HG02840 (cell line): ENCODE measurements around the gene DYNC1LI1.
"Not testable (repeated sequence)": the region's sequence is repeated elsewhere in the genome, so short reads cannot be mapped to it uniquely, and the experiment has no call there.

Source experiments
- ATAC-seq: cut with Tn5 transposase; IDR thresholded peaks from one replicate; pipeline ENCODE4 v1.9.1; 2021; ENCODE audit warnings: mild to moderate bottlenecking, moderate library complexity, moderate number of reproducible peaks; ENCODE audit not compliant: unreplicated experiment, low FRiP score

The DYNC1LI1 gene

DNA sequence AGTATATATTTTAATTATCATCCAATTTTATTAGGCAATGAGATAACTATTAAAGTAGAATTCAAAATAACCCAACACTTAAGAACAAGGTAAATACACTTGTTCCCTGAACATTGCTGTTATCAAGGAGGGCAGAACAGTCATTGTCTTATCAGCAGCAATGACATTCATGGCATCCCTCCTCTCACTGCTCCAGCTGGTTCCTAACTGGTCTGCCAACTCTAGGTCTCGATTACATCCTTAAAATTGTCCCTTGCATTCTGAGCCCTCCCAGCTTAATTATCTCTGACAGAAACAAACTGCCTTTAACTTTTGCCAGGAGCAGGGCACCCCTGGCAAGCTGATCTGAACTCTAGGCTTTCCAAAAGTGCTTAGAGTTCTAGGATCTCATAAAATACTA lies 14.0 kb upstream of the DYNC1LI1 start:
- ATAC-seq, result no peak

DNA sequence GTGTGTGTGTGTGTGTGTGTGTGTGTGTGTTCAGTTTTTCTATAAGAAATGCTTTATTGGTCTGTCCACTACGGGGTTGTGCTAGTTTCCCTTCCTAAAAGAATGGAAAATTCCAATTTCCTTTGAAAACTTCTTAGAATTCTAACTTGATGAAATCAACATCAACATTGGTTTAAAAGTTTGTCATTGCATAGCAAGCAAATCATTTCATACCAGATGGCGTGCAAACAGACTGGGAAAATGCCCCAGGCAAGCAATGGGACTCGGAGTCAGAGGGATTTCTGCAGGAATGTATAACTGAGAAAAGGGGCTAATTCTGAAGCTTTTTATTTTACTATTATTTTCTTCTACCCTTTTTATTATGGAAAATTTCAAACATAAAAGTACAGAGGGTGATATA lies 13.1 kb upstream of the DYNC1LI1 start:
- no peak for ATAC-seq

DNA sequence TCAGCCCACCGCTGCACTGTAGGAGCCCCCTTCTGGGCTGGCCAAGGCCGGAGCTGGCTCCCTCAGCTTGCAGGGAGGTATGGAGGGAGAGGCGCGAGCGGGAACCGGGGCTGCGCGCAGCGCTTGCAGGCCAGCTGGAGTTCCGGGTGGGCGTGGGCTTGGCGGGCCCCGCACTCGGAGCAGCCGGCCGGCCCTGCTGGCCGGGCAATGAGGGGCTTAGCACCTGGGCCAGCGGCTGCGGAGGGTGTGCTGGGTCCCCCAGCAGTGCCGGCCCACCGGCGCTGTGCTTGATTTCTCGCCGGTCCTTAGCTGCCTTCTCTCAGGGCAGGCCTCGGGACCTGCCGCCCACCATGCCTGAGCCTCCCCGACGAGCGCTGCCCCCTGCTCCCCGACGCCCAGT lies 8.0 kb upstream of the DYNC1LI1 start:
- not testable (repeated sequence) for ATAC-seq

DNA sequence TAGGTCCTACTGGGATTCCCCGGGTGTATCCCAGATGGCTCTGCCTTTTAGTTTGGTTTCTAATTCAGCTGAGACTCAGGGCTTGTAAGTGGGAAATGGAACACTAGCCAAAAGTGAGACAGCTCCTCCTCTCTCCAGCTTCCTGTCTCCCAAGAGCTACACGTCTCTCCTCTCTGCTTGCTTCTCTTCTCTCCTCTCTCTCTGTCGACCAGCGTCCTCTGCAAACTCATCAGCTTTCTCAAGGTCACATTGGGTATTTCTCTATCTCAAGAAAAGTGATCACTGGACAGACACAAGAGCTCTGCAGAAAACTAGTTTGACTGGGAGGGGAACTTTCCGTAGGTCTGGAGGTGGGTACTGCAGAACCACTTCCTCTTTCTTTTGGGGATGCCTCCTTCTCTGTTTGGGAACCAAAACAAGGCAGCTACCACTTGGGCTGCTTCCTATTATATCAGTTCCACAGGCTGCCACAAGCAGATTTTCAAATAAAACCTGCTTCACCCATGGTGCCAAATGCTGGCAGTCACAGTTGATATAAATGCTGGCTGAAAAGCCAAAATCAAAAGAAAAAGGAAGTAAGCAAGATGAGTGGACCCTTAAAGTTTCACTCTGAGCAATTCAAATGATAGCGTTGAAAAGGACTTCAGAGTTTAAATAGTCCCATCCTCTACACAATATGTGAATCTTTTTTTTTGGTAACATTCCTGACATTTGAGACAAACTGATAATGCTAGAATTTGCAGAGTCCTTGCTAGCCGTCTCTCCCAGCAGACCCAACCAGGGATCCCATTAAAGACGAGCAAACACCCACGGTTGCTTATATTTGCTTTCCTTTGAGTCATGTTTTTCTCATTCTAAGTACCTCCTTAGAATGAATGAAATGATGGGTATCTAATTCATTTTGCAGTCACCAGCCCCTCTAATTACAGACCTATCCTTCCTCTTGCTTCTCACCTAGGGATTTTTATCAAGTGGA lies 7.2 kb upstream of the DYNC1LI1 start:
- ATAC-seq, result peak; percentile 94

DNA sequence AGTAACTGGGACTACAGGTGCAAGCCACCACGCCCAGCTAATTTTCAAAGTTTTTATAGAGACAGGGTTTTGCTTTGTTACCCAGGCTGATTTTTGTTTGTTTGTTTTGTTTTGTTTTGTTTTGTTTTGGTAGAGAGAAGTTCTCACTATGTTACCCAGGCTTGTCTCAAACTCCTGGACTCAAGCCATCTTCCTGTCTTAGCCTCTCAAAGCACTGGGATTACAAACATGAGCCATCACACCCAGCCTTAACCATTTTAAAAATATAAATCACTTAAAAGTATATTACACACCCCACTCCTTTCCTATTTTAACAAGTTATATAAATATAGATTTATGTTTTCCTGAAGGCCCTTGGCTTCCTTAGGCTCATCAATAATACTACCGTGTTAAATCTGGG lies 6.5 kb upstream of the DYNC1LI1 start:
- no peak for ATAC-seq

DNA sequence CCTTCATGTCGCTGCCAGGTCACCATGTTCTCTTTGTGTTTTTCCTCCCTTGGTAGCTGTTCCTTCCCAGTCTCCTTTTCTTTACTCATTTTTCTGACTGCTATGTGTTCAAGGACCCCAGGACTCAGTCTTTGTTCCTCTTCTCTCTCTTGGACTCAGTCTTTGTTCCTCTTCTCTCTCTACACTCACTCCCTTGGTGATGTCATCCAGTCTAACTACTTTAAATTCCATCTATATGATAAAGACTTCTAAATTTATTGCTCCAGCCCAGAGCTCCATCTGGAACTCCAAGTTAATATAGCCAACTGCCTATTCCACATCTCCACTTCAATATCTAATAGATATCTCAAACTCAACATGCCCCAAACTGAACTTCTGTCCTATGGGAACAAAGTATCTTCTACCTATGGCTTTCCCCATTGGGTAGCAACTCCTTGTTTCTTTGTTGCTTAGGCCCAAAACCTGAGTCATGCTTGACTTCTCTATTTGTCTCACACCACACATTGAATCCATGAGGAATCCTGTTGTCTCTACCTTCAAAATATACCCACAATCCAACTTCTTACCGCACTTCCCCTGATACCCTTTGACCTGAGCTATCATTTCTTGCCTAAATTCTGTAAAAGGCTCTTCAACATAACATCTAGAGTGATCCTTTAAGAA lies 4.9 kb upstream of the DYNC1LI1 start:
- ATAC-seq, result no peak

DNA sequence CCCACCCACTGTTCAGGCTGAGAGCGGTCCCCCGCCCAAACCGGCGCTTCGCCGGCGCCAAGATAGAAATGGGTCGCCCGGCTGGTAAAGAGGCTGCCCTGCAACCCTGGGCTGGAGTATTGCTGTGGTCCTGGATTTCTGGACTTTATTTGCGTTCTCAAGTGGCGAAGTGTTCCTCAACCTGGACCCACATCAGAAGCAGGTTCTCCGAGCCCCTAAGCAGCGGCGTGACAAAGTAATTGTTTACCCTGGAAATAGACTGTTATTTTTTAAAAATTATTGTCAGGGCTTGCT lies 481 bp upstream of the DYNC1LI1 start:
- ATAC-seq, result peak; percentile 44

DNA sequence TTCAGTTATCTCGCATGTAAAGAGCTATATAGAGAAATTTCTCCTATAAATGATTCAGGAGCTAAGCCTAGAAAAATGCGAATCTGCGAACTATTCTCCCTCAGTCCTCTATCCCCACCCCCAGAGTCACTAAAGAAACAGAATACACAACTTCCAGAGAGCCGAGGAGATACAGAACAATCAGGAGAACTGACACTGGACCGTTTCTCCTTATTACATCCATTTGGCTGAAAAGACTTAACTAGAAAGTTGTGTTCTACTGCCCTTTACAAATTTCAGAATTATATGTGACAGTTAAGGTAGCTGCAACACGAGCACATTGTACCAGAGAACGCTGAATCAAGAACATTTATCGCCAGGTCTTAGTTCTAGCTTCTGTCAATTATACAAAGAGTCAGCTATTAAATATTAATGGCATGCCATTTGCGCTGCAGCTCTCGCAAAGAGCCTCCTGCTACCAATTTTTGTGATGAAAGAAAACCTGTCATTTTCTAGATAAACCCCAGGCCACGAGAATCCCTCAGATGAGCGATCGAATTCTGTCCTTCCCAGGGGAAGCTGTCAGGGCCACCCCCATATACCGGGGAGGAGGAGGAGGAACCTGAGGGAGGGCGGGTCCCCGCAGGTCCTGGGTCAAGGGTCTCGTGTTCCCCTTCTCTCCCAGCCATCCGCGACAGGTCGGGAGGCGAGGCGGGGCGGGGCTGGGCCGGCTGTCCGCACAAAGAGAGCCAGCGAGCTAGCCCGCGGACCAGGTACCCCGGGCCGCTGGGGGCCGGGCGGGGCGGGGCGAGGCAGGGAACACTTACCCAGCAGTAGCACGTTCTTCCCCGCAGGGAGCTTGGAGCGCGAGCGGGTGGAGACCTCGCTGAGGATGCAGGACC lies 878 bp downstream of the DYNC1LI1 start:
- ATAC-seq, result peak; percentile 41

DNA sequence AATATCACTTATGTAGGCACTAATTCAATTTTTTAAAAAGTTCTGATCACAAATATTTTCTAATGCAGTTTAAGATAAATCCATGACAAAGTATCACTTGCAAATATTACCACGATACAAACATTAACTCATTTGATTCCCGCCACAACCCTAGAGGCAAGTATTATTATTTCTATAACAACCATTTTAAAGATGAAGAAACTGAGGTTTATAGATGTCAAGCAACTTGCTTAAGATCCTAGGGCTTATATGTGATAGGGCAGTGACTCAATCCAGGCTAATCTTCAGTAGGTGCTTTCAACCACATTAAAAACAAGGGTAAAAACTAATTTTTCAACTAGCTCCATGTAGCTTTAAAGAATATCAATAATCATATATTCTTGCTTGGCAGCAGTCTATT lies 1.7 kb downstream of the DYNC1LI1 start:
- no peak for ATAC-seq

DNA sequence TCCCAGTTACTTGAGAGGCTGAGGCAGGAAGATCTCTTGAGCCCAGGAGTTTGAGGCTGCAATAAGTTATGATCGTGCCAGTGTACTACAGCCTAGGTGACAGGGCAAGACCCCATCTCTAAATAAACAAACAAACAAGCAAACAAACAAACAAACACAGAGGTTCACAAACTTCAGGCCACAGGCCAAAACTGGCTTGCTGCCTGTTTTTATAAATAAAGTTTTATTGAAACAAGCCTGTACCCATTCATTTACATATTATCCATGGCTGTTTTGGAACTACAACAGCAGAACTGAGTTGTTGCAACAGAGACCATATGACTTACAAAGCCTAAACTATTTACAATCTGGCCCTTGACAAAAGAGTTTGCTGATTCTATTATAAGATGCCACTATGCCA lies 6.5 kb downstream of the DYNC1LI1 start:
- ATAC-seq, result no peak

DNA sequence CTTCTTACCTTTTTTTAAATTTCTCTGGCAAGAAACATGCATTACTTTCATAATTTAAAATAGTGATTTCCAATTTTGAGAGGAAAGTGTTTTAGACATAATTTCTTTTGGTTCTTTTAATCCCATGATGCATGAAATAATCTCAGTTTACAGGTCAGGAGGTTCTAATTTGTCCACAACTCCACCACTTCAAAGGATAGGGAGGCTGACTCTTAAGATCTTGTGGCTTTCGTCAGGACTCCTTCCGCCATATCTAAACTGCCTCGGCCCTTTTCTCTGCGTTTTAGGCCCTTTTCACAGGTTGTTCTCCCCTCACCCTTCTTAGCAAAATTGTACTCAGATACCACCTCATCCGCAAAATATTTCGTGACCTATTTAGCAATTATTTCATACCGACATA lies 8.0 kb downstream of the DYNC1LI1 start:
- no peak for ATAC-seq

DNA sequence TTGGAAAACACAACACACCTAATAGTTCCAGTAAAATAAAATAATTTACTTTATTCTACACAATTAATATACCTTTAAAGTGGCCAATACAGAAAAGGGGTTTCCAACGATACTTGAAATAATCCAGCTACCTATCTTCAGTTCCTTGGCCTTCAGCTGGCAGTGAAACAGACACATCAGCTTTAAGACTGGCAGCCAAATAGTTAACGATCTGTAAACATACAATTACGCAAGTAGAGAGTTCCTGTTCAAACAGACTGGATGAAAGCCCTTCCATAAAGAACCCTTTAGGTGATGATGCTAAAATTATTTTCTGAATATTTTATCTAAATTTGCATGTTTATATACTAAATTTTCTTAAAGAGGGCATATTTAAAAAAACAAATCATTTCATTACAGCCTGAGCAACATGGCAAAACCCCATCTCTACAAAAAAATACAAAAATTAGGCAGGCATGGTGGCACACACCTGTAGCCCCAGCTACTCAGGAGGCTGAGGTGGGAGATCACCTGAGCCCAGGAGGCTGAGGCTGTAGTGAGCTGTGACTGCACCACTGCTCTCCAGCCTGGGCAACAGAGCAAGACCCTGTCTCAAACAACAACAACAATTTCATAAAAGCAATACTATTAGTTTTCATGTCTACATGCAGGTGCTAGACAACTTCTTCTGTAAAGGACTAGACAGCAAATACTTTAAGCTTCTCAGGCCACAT lies 12.9 kb downstream of the DYNC1LI1 start:
- ATAC-seq, result no peak

DNA sequence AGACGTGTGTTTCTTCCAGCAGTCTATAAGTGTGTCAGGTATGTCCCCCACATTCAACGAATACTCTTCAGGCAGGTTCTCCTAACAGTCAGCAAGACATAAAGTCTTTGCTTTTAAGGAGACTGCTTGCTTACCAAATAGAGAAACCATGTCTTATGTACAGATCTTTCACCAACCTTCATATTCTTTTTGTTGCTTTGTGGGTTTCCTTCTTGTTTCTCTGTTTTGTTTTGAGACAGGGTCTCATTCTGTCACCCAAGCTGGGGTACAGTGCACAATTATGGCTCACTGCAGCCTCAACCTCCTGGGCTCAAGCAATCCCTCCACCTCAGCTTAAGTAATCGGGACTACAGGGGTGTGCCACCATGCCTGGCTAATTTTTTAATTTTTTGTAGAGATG lies 14.3 kb downstream of the DYNC1LI1 start:
- no peak for ATAC-seq

DNA sequence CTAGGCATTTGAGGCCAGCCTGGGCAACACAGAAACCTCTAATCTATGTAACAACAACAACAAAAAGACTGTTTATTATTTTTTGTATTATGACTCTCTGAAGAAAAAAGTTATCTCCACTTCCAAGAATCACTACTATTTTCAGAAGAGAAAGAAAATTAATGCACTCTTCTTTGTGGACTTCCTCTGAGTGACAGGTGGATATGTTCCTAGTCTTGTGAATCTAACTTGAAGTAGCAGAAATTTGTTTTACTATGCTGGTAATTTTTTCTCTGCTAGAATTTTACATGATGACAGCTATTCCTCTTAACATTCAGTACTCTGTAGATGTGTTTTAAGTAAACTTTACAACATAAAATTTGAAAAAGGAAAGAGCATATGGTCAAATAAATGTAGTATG lies 16.7 kb downstream of the DYNC1LI1 start:
- ATAC-seq, result no peak

DNA sequence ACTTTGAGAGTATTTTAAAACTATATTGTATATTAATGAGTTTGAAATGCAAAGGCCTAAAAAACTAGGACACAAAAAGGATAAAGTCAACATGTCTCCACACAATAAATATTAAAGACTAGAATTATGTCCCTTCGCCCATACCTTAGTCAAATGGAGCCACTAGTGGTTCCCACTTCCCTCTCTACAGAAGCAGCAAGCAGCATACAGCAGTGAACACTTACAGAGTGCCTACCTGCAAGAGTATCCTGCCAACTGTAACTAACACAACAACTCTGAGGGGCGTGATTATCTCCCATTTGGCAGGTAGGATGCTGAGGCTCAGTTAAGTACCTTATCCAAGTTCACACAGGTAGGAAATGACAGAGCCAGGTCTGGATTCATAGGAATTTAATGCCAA lies 17.2 kb downstream of the DYNC1LI1 start:
- no peak for ATAC-seq

DNA sequence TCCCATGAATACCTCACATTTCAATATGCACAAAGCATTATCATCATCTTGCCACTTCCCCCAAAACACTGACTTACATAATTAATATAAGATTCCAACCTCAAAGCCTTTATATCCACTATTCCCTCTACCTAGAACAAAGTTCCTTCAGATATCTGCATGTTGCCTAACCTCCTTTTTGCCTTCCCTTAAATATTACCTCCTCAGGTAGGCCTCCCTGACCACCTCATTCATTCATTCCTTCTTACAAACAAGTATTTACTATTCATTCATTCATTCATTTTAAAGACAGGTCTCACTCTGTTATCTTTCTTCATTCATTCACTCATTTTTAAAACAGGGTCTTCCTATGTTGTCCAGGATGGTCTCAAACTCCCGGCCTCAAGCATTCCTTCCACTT lies 18.6 kb downstream of the DYNC1LI1 start:
- ATAC-seq, result no peak

DNA sequence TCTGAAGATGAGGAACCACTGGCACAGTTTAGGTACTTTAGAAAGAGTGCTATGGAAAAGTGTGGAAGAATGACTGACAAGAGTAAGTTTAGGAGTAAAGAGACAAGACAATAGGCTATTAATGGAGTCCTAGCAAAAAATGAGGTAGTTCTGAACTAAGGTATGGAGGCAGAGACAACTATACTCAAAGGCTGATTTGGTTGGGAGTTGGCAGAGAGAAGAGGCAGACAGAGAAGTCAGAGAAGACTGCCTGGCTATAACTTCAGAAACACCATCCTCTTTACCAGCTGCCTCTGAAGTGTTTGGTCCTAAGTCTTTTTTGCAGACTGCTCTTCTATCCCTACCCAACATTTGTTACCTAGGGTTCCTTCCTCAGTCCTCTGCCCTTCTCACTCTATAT lies 19.2 kb downstream of the DYNC1LI1 start:
- ATAC-seq, result no peak

DNA sequence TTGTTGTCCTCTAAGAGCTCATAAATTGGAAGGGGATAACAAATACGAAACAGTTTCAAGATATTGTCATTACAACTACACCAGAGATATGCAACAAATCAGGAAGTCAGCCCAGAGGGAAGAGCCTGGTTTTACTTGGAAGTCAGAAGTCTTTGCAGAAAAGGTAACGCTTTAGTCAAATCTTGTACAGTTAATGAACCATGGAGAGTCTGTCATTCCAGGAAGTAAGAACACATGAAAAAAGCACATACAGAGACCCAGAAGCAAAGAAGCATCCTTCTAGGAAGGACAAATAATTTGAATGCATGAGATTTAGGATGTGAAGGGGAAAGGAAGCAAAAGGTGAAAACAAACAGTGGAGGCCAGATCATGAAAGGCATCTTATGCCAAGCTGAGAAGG lies 19.6 kb downstream of the DYNC1LI1 start:
- no peak for ATAC-seq

DNA sequence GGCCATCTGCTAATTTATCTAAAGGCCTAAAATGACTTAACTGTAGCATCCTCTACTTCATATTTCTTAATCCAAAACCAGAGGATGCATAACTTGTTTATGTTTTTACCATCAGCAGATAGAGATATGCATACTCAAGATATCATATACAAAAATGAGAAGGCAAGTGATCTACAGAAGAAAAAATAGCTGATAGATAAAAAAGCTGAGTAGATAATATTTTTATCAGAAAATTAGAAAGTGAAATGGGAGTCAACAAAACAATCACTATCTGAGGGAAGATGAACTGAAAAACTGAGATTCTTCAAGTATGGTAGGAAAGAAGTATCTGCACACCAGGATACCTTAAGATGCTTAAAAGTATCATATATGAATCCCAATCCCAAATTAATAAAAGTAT lies 25.4 kb downstream of the DYNC1LI1 start:
- no peak for ATAC-seq

DNA sequence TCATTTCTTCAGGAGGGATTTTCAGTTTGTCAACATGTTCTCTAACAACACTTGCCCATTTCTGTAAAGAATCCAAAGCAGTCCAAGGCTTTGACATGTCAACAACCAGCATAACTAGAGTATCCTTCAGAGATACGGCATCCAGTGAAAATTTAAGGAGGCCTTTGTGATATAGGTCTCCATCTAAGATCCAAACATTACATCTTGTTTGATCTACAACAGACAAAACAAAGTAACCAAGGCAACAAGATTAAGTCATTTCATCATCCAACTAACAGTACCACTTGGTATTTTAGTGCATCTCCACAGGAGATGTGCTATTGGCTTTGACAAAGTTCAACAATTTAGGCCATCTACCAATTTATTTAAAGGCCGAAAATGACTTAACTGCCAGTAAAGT lies 25.8 kb downstream of the DYNC1LI1 start:
- ATAC-seq, result no peak

DNA sequence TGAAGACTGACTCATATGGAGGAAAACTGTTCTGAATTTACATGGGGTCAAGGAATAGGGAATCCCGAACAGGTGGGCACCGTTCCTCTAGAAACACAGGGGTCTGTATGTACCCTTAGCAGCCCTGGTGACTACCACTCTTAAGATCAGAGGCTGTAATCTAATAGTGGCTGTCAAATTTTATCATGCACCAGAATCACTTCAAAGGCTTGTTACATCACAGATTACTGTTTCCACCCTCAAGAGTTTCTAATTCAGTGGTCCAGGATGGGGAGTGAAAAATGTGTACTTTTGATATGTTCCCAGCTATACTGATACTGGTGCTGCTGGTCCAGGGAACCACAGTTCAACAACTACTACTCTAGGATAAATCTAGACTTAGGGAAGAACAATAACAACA lies 27.9 kb downstream of the DYNC1LI1 start:
- ATAC-seq, result no peak
